Activated naive CD4-positive, alpha-beta T cell treated with anti-CD3 and anti-CD28 coated beads, Interleukin-2, amount 50 U/mL, for 16 hours (primary cell): ENCODE data around the gene VPS8.
"Not testable (repeated sequence)": the region's sequence is repeated elsewhere in the genome, so short reads cannot be mapped to it uniquely, and the experiment has no call there.

Experiments
- DNase-seq: peaks from one replicate; pipeline ENCODE4 v3.0.0-alpha.2; 2020

Gene VPS8

GRCh38 chr3:184874709-184875644 lies 63.0 kb downstream of the VPS8 start:
- no peak for DNase-seq

GRCh38 chr3:184880276-184881019 lies 68.5 kb downstream of the VPS8 start:
- DNase-seq: no peak

- DNase-seq: no peak
These were observed 72.5 kb downstream of the VPS8 start for GRCh38 chr3:184884359-184885017.

- no peak for DNase-seq
These were observed 73.1 kb downstream of the VPS8 start for GRCh38 chr3:184885112-184885511.

GRCh38 chr3:184887574-184887973 lies 75.6 kb downstream of the VPS8 start:
- DNase-seq: no peak

- no peak for DNase-seq
These were observed 77.4 kb downstream of the VPS8 start for GRCh38 chr3:184889312-184889904.

- no peak for DNase-seq
These were observed 82.1 kb downstream of the VPS8 start for GRCh38 chr3:184894051-184894450.

GRCh38 chr3:184895350-184895749 lies 83.4 kb downstream of the VPS8 start:
- DNase-seq: no peak

- no peak for DNase-seq
These were observed 84.4 kb downstream of the VPS8 start for GRCh38 chr3:184896336-184896735.

GRCh38 chr3:184899953-184900595 lies 88.1 kb downstream of the VPS8 start:
- no peak for DNase-seq

- DNase-seq: not testable (repeated sequence)
These were observed 95.1 kb downstream of the VPS8 start for GRCh38 chr3:184907031-184907430.

GRCh38 chr3:184907681-184908649 lies 96.0 kb downstream of the VPS8 start:
- DNase-seq: no peak

GRCh38 chr3:184908859-184909258 lies 96.9 kb downstream of the VPS8 start:
- DNase-seq: no peak

GRCh38 chr3:184910664-184911063 lies 98.7 kb downstream of the VPS8 start:
- no peak for DNase-seq

GRCh38 chr3:184911570-184911969 lies 99.6 kb downstream of the VPS8 start:
- DNase-seq: no peak

GRCh38 chr3:184912163-184912562 lies 100.2 kb downstream of the VPS8 start:
- DNase-seq: no peak

GRCh38 chr3:184914628-184915027 lies 102.7 kb downstream of the VPS8 start:
- DNase-seq: no peak

- no peak for DNase-seq
These were observed 106.8 kb downstream of the VPS8 start for GRCh38 chr3:184918750-184919149.

GRCh38 chr3:184919651-184920050 lies 107.7 kb downstream of the VPS8 start:
- no peak for DNase-seq

- no peak for DNase-seq
These were observed 112.6 kb downstream of the VPS8 start for GRCh38 chr3:184924547-184924946.

GRCh38 chr3:184927796-184928315 lies 115.9 kb downstream of the VPS8 start:
- DNase-seq: no peak
